Peyer's patch (tissue), 4 donors: ENCODE measurements around the gene SUN2. TPM values are rescaled to one million over a fixed set of nuclear protein-coding genes. Genes with fewer than 3 reads are reported as not detected.

Source experiments
- DNase-seq, 3 donors: peaks; one replicate each; pipeline ENCODE4 v3.0.0-alpha.2; 2017 to 2019
- H3K27ac ChIP-seq, 4 donors: fragments of 200-600 bp; sonication (generic); one replicate each; pipeline ENCODE4 v1.5.1; 2016 to 2019
- H3K27me3 ChIP-seq, 2 donors: fragments of 200-600 bp; sonication (generic); one replicate each; pipeline ENCODE4 v1.5.1; 2019
- H3K36me3 ChIP-seq, 3 donors: fragments of 200-600 bp; sonication (generic); one replicate each; pipeline ENCODE4 v1.5.1; 2016 to 2019
- H3K4me1 ChIP-seq, 4 donors: fragments of 200-600 bp; sonication (generic); one replicate each; pipeline ENCODE4 v1.5.1; 2016 to 2019
- H3K4me3 ChIP-seq, 4 donors: fragments of 200-600 bp; sonication (generic); 1 replicate in 3 of 4; 2 replicates in 1 of 4; pipeline ENCODE4 v1.5.1; 2016 to 2019; ENCODE audit warnings: mild to moderate bottlenecking in 1 of 4
- H3K9me3 ChIP-seq, 4 donors: fragments of 200-600 bp; sonication (generic); one replicate each; pipeline ENCODE4 v1.5.1; 2016 to 2019; ENCODE audit warnings: mild to moderate bottlenecking in 1 of 4
- CTCF ChIP-seq, 6 experiments: fragments of 450-650 bp in 4 of 6; fragments of 200-600 bp in 2 of 6; sonication (generic) in 1 of 6; IDR thresholded peaks; one replicate each; pipeline ENCODE4 v1.5.1; 2017 to 2019; ENCODE audit warnings: antibody characterized with exemption in 6 of 6, mild to moderate bottlenecking in 3 of 6, moderate library complexity in 1 of 6
- POLR2A ChIP-seq, 2 donors: fragments of 450-650 bp; IDR thresholded peaks; one replicate each; pipeline ENCODE4 v1.5.1; 2017; ENCODE audit warnings: antibody characterized with exemption in 2 of 2, mild to moderate bottlenecking in 2 of 2, moderate library complexity in 2 of 2
- total RNA-seq, 4 donors: library from RNA; depleted of rRNA; stranded (reverse); fragments of >200 nt; gene quantifications; one replicate each; pipeline ENCODE4 v1.1.0, GENCODE V29; 2016

SUN2 gene
- total RNA-seq, 4 donors from 2014 or later: 171 to 291 (median 248) TPM

GRCh38 chr22:38733329-38733723 lies 22.5 kb downstream of the SUN2 start:
- peak; percentile 54 to 86 (median 80) for TF ChIP-seq CTCF (IDR thresholded peaks at IDR 0.05)
- no peak for TF ChIP-seq POLR2A (IDR thresholded peaks at IDR 0.05)
- H3K36me3 ChIP-seq: peaks cover 0 to 82% (median 0%) of the 10 kb centered on the region in 3 donors
- H3K27ac ChIP-seq: peak overlapping the region in 3 of 4 donors; percentile 67 to 85 (median 72)
- H3K9me3 ChIP-seq: no peaks in the 10 kb centered on the region
- peak; percentile 56 to 85 (median 76) for DNase-seq
- no peaks in the 10 kb centered on the region for H3K27me3 ChIP-seq
- H3K4me3 ChIP-seq: no peak overlapping the region
- peaks cover 0 to 34% (median 1%) of the 10 kb centered on the region in 4 donors for H3K4me1 ChIP-seq

GRCh38 chr22:38732251-38732815 lies 23.5 kb downstream of the SUN2 start:
- no peak overlapping the region for H3K4me3 ChIP-seq
- H3K9me3 ChIP-seq: no peaks in the 10 kb centered on the region
- DNase-seq: no peak
- H3K27me3 ChIP-seq: no peaks in the 10 kb centered on the region
- no peak for TF ChIP-seq CTCF (IDR thresholded peaks at IDR 0.05)
- no peak for TF ChIP-seq POLR2A (IDR thresholded peaks at IDR 0.05)
- H3K36me3 ChIP-seq: peaks cover 0 to 82% (median 2%) of the 10 kb centered on the region in 3 donors
- peaks cover 0 to 34% (median 1%) of the 10 kb centered on the region in 4 donors for H3K4me1 ChIP-seq
- peak overlapping the region in 2 of 4 donors; percentile 72 to 85 for H3K27ac ChIP-seq

- TF ChIP-seq POLR2A (IDR thresholded peaks at IDR 0.05) (no peak), CTCF (IDR thresholded peaks at IDR 0.05) (no peak)
- Histone ChIP-seq H3K27ac (no peak overlapping the region), H3K27me3 (no peaks in the 10 kb centered on the region), H3K9me3 (no peaks in the 10 kb centered on the region), H3K4me3 (no peak overlapping the region), H3K4me1 (peaks cover 0 to 34% (median 1%) of the 10 kb centered on the region in 4 donors), H3K36me3 (peaks cover 0 to 82% (median 5%) of the 10 kb centered on the region in 3 donors)
- no peak for DNase-seq
Observed at GRCh38 chr22:38731703-38732161, 24.1 kb downstream of the SUN2 start.

GRCh38 chr22:38730411-38730871 lies 25.4 kb downstream of the SUN2 start:
- Histone ChIP-seq H3K36me3 (peaks cover 0 to 82% (median 5%) of the 10 kb centered on the region in 3 donors), H3K9me3 (no peaks in the 10 kb centered on the region), H3K27me3 (no peaks in the 10 kb centered on the region), H3K4me3 (no peak overlapping the region), H3K27ac (no peak overlapping the region), H3K4me1 (peaks cover 0 to 34% (median 1%) of the 10 kb centered on the region in 4 donors)
- TF ChIP-seq CTCF (IDR thresholded peaks at IDR 0.05) (no peak), POLR2A (IDR thresholded peaks at IDR 0.05) (no peak)
- no peak for DNase-seq

- Histone ChIP-seq H3K27ac (no peak overlapping the region), H3K9me3 (no peaks in the 10 kb centered on the region), H3K27me3 (no peaks in the 10 kb centered on the region), H3K4me1 (peaks cover 0 to 29% (median 1%) of the 10 kb centered on the region in 4 donors), H3K4me3 (no peak overlapping the region), H3K36me3 (peaks cover 0 to 82% (median 5%) of the 10 kb centered on the region in 3 donors)
- TF ChIP-seq POLR2A (IDR thresholded peaks at IDR 0.05): no peak
- TF ChIP-seq CTCF (IDR thresholded peaks at IDR 0.05): no peak
- no peak for DNase-seq
Observed at GRCh38 chr22:38729946-38730345, 25.9 kb downstream of the SUN2 start.
